HEK293 (cell line): ENCODE measurements around the gene SIAH2.

Experiments
- CTCF ChIA-PET: fragments of 350-600 bp; formaldehyde crosslinking; extraction: SDS; loops from one replicate; lab custom pipeline; 2021; ENCODE audit warnings: antibody characterized with exemption; lab: Yijun Ruan, JAX
- POLR2A ChIA-PET: fragments of 300-600 bp; formaldehyde crosslinking; extraction: SDS; loops from one replicate; lab custom pipeline; 2020; ENCODE audit warnings: antibody characterized with exemption, inconsistent platforms; lab: Yijun Ruan, JAX
- H3K27ac ChIP-seq: fragments of 200-500 bp; sonication (Bioruptor generic); 2 replicates; pipeline ENCODE4 v1.5.1; 2014; ENCODE audit warnings: low read depth, low read length, control low read depth, inconsistent platforms; ENCODE audit errors: extremely low read depth
- H3K36me3 ChIP-seq, 2 experiments: fragments of 200-500 bp in 1 of 2; sonication (Bioruptor generic) in 1 of 2; 1 replicate in 1 of 2; 2 replicates in 1 of 2; pipeline ENCODE4 v1.5.1; 2014 to 2017; ENCODE audit warnings: inconsistent platforms in 2 of 2, low read length in 2 of 2; ENCODE audit not compliant: control insufficient read depth in 2 of 2, insufficient read depth in 1 of 2
- H3K4me1 ChIP-seq: fragments of 200-500 bp; sonication (Bioruptor generic); 2 replicates; pipeline ENCODE4 v1.5.1; 2014; ENCODE audit warnings: mild to moderate bottlenecking, low read length, inconsistent platforms; ENCODE audit not compliant: control insufficient read depth, insufficient read depth
- H3K4me3 ChIP-seq: 2 replicates; pipeline ENCODE4 v1.5.1; 2011; ENCODE audit warnings: low read depth, mild to moderate bottlenecking, control low read depth, low read length, moderate library complexity
- H3K9me3 ChIP-seq: fragments of 200-500 bp; sonication (Bioruptor generic); 2 replicates; pipeline ENCODE4 v1.5.1; 2014; ENCODE audit warnings: low read depth, low read length, inconsistent platforms; ENCODE audit not compliant: control insufficient read depth, insufficient read depth
- EGR2 ChIP-seq: fragments of 450-650 bp; formaldehyde crosslinking; IDR thresholded peaks from 2 replicates; pipeline ENCODE4 v1.5.1; 2016; ENCODE audit warnings: low read depth, missing biosample characterization, missing genetic modification characterization
- GLI4 ChIP-seq: fragments of 450-650 bp; formaldehyde crosslinking; IDR thresholded peaks from 2 replicates; pipeline ENCODE4 v1.5.1; 2016; ENCODE audit warnings: missing biosample characterization, missing genetic modification characterization
- IKZF3 ChIP-seq: fragments of 450-650 bp; IDR thresholded peaks from 2 replicates; pipeline ENCODE4 v1.5.0; 2018; ENCODE audit warnings: missing biosample characterization, mild to moderate bottlenecking, missing genetic modification characterization, moderate library complexity
- ZBTB10 ChIP-seq: fragments of 450-650 bp; formaldehyde crosslinking; IDR thresholded peaks from 2 replicates; pipeline ENCODE4 v1.5.1; 2016; ENCODE audit warnings: missing biosample characterization, missing genetic modification characterization
- ZBTB11 ChIP-seq: fragments of 450-650 bp; formaldehyde crosslinking; conservative IDR thresholded peaks from 2 replicates; pipeline ENCODE4 v1.5.1; 2016; ENCODE audit warnings: low read depth, missing biosample characterization, missing genetic modification characterization
- ZFP3 ChIP-seq: fragments of 450-650 bp; formaldehyde crosslinking; IDR thresholded peaks from 2 replicates; pipeline ENCODE4 v1.5.1; 2016; ENCODE audit warnings: low read depth, missing biosample characterization, missing genetic modification characterization
- ZFP41 ChIP-seq: fragments of 450-650 bp; formaldehyde crosslinking; IDR thresholded peaks from 2 replicates; pipeline ENCODE4 v1.5.1; 2016; ENCODE audit warnings: missing biosample characterization, missing genetic modification characterization, borderline replicate concordance
- ZNF214 ChIP-seq: fragments of 450-650 bp; formaldehyde crosslinking; IDR thresholded peaks from 2 replicates; pipeline ENCODE4 v1.5.1; 2017; ENCODE audit warnings: missing biosample characterization, mild to moderate bottlenecking, missing genetic modification characterization, borderline replicate concordance
- ZNF266 ChIP-seq: fragments of 450-650 bp; formaldehyde crosslinking; IDR thresholded peaks from 2 replicates; pipeline ENCODE4 v1.5.1; 2016; ENCODE audit warnings: missing biosample characterization, missing genetic modification characterization, low read depth
- ZNF274 ChIP-seq, 2 experiments: fragments of 200-500 bp in 1 of 2; fragments of 450-650 bp in 1 of 2; sonication (Bioruptor generic) in 1 of 2; formaldehyde crosslinking in 1 of 2; IDR thresholded peaks; 2 replicates each; pipeline versions ENCODE4 v1.5.1 to v1.6.1; 2014 to 2016; ENCODE audit warnings: borderline replicate concordance in 1 of 2, inconsistent platforms in 1 of 2, low read length in 1 of 2, missing biosample characterization in 1 of 2, missing genetic modification characterization in 1 of 2
- ZNF280C ChIP-seq: fragments of 450-650 bp; formaldehyde crosslinking; IDR thresholded peaks from 2 replicates; pipeline ENCODE4 v1.5.1; 2016; ENCODE audit warnings: missing biosample characterization, missing genetic modification characterization
- ZNF529 ChIP-seq: fragments of 450-650 bp; formaldehyde crosslinking; IDR thresholded peaks from 2 replicates; pipeline ENCODE4 v1.5.1; 2017; ENCODE audit warnings: missing genetic modification characterization, missing biosample characterization; ENCODE audit not compliant: insufficient replicate concordance
- ZNF645 ChIP-seq: fragments of 450-650 bp; formaldehyde crosslinking; IDR thresholded peaks from 2 replicates; pipeline ENCODE4; 2016; ENCODE audit warnings: missing biosample characterization, missing genetic modification characterization
- TF ChIP-seq, protein P1 (sequence below): fragments of 450-650 bp; formaldehyde crosslinking; IDR thresholded peaks from 2 replicates; pipeline ENCODE4 v1.5.1; 2016; ENCODE audit warnings: missing biosample characterization, missing genetic modification characterization, low read depth
- TF ChIP-seq, protein P2 (sequence below): fragments of 450-650 bp; formaldehyde crosslinking; IDR thresholded peaks from 2 replicates; pipeline ENCODE4 v1.5.1; 2016; ENCODE audit warnings: missing biosample characterization, missing genetic modification characterization
- TF ChIP-seq, protein P3 (sequence below): fragments of 450-650 bp; formaldehyde crosslinking; IDR thresholded peaks from 2 replicates; pipeline ENCODE4 v1.5.1; 2016; ENCODE audit warnings: missing biosample characterization, missing genetic modification characterization

SIAH2 gene

GRCh38 chr3:150748684-150749047, 14.3 kb downstream of the SIAH2 start:
- Histone ChIP-seq H3K27ac (no peak overlapping the region), H3K36me3 (no peaks in the 10 kb centered on the region), H3K9me3 (no peaks in the 10 kb centered on the region), H3K4me3 (no peak overlapping the region), H3K4me1 (peaks cover 11% of the 10 kb centered on the region)
- CTCF ChIA-PET, result no interaction called here
- POLR2A ChIA-PET, result no interaction called here
- TF ChIP-seq GLI4 (tag by site-specific recombination), result no peak
- TF ChIP-seq ZNF274 (IDR thresholded peaks at IDR 0.05; ENCODE audit: low read length), result no peak
- no peak for TF ChIP-seq ZNF274 (tag by site-specific recombination; IDR thresholded peaks at IDR 0.05; ENCODE audit: borderline replicate concordance)
- TF ChIP-seq ZNF529 (tag by site-specific recombination), result no peak
- TF ChIP-seq ZFP3 (tag by site-specific recombination), result no peak
- TF ChIP-seq, protein P1, sequence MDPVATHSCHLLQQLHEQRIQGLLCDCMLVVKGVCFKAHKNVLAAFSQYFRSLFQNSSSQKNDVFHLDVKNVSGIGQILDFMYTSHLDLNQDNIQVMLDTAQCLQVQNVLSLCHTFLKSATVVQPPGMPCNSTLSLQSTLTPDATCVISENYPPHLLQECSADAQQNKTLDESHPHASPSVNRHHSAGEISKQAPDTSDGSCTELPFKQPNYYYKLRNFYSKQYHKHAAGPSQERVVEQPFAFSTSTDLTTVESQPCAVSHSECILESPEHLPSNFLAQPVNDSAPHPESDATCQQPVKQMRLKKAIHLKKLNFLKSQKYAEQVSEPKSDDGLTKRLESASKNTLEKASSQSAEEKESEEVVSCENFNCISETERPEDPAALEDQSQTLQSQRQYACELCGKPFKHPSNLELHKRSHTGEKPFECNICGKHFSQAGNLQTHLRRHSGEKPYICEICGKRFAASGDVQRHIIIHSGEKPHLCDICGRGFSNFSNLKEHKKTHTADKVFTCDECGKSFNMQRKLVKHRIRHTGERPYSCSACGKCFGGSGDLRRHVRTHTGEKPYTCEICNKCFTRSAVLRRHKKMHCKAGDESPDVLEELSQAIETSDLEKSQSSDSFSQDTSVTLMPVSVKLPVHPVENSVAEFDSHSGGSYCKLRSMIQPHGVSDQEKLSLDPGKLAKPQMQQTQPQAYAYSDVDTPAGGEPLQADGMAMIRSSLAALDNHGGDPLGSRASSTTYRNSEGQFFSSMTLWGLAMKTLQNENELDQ (tag by site-specific recombination), result no peak
- TF ChIP-seq ZBTB10 (tag by site-specific recombination), result no peak
- no peak for TF ChIP-seq ZNF214 (tag by site-specific recombination)
- TF ChIP-seq EGR2 (tag by site-specific recombination), result no peak
- no peak for TF ChIP-seq IKZF3 (tag by site-specific recombination)
- TF ChIP-seq, protein P2, sequence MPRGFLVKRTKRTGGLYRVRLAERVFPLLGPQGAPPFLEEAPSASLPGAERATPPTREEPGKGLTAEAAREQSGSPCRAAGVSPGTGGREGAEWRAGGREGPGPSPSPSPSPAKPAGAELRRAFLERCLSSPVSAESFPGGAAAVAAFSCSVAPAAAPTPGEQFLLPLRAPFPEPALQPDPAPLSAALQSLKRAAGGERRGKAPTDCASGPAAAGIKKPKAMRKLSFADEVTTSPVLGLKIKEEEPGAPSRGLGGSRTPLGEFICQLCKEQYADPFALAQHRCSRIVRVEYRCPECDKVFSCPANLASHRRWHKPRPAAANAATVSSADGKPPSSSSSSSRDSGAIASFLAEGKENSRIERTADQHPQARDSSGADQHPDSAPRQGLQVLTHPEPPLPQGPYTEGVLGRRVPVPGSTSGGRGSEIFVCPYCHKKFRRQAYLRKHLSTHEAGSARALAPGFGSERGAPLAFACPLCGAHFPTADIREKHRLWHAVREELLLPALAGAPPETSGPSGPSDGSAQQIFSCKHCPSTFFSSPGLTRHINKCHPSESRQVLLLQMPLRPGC (tag by site-specific recombination), result no peak

GRCh38 chr3:150747886-150748683, 14.9 kb downstream of the SIAH2 start:
- ChIA-PET POLR2A (interaction anchor here (1.2 kb wide), 1 partner anchor 15 kb away, joined by 3 read pairs; the partner anchor contains the start of gene SIAH2), CTCF (interaction anchor here (1.8 kb wide), 1 partner anchor 26 kb away, joined by 9 read pairs; no protein-coding TSS in a partner anchor)
- no peaks in the 10 kb centered on the region for H3K9me3 ChIP-seq
- H3K4me3 ChIP-seq, result no peak overlapping the region
- H3K36me3 ChIP-seq, result no peaks in the 10 kb centered on the region
- H3K4me1 ChIP-seq, result peaks cover 11% of the 10 kb centered on the region
- no peak overlapping the region for H3K27ac ChIP-seq
- no peak for TF ChIP-seq ZNF280C (tag by site-specific recombination)
- no peak for TF ChIP-seq ZNF645 (tag by site-specific recombination)
- TF ChIP-seq, protein P3, sequence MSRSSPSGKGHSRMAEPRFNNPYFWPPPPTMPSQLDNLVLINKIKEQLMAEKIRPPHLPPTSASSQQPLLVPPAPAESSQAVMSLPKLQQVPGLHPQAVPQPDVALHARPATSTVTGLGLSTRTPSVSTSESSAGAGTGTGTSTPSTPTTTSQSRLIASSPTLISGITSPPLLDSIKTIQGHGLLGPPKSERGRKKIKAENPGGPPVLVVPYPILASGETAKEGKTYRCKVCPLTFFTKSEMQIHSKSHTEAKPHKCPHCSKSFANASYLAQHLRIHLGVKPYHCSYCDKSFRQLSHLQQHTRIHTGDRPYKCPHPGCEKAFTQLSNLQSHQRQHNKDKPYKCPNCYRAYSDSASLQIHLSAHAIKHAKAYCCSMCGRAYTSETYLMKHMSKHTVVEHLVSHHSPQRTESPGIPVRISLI, result 0 out of 2 replicates have a peak, but pooled peaks have one; percentile 19
- no peak for TF ChIP-seq ZBTB11 (tag by site-specific recombination)
- no peak for TF ChIP-seq ZNF266 (tag by site-specific recombination)
- no peak for TF ChIP-seq ZFP41
